HFFc6 (cell line): ENCODE data around the gene CARMIL1. TPM values are rescaled to one million over a fixed set of nuclear protein-coding genes. Genes with fewer than 3 reads are reported as not detected.

Experiments used
- DNase-seq: peaks from one replicate; pipeline ENCODE4 v3.0.0-alpha.2; 2018
- H3K27ac Mint-ChIP-seq: 2 replicates; pipeline ENCODE4 v1.8.0; 2020; ENCODE audit warnings: mild to moderate bottlenecking, mixed read lengths
- H3K27me3 Mint-ChIP-seq: 2 replicates; pipeline ENCODE4 v1.8.0; 2021; ENCODE audit warnings: mild to moderate bottlenecking, moderate library complexity, mixed read lengths; ENCODE audit not compliant: insufficient read depth
- H3K36me3 Mint-ChIP-seq: 2 replicates; pipeline ENCODE4 v1.8.0; 2021; ENCODE audit warnings: low read depth, mixed read lengths
- H3K4me1 Mint-ChIP-seq: 2 replicates; pipeline ENCODE4 v1.8.0; 2020; ENCODE audit warnings: low read depth, mixed read lengths
- H3K4me3 Mint-ChIP-seq: 2 replicates; pipeline ENCODE4 v1.8.0; 2020; ENCODE audit warnings: mild to moderate bottlenecking, moderate library complexity, mixed read lengths
- H3K9me3 Mint-ChIP-seq: 2 replicates; pipeline ENCODE4 v1.8.0; 2020; ENCODE audit warnings: mild to moderate bottlenecking, mixed read lengths
- total RNA-seq, 6 experiments: library from RNA; stranded (reverse); fragmentation: NEBNext Ultra II Directional; extraction: Animal tissue kit (Norgen Biotek cat#: 25700); gene quantifications; 2 replicates in 1 of 6; 3 replicates in 5 of 6; pipeline ENCODE4 v1.2.3, GENCODE V29; 2021
- TF ChIP-seq, protein P1 (sequence below): fragments of 200-600 bp; sonication (generic); IDR thresholded peaks from 2 replicates; pipeline ENCODE4 v1.5.0; 2021; ENCODE audit warnings: antibody characterized with exemption, mild to moderate bottlenecking

Gene CARMIL1
- total RNA-seq, 6 experiments from 2014 or later = 12.2 to 15.6 (median 13.7) TPM

DNA sequence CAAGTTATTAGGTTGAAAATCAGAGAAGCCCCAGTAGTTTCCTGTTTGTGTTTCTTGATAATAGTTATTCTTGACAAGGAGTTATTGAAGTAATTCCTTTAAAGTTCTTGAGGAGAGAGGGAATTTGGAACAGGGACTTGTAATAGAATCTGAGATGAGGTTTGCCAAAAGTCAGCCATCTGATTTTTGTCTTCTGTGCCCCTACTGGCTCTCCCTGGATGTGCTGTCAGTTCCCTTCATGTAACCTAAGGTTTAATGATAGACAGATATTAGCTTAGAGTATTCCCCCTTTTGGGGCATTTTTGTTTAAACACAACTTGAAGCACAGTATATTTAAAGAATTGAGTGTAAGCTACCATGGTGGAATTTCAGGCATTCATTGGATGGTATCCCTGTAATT, 71.4 kb downstream of the CARMIL1 start:
- Mint-ChIP-seq H3K4me3 (no peak overlapping the region), H3K4me1 (peaks cover 20% of the 10 kb centered on the region), H3K9me3 (no peaks in the 10 kb centered on the region), H3K36me3 (no peaks in the 10 kb centered on the region), H3K27ac (no peak overlapping the region), H3K27me3 (no peaks in the 10 kb centered on the region)
- no peak for DNase-seq
- TF ChIP-seq, protein P1, sequence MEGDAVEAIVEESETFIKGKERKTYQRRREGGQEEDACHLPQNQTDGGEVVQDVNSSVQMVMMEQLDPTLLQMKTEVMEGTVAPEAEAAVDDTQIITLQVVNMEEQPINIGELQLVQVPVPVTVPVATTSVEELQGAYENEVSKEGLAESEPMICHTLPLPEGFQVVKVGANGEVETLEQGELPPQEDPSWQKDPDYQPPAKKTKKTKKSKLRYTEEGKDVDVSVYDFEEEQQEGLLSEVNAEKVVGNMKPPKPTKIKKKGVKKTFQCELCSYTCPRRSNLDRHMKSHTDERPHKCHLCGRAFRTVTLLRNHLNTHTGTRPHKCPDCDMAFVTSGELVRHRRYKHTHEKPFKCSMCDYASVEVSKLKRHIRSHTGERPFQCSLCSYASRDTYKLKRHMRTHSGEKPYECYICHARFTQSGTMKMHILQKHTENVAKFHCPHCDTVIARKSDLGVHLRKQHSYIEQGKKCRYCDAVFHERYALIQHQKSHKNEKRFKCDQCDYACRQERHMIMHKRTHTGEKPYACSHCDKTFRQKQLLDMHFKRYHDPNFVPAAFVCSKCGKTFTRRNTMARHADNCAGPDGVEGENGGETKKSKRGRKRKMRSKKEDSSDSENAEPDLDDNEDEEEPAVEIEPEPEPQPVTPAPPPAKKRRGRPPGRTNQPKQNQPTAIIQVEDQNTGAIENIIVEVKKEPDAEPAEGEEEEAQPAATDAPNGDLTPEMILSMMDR = peak; percentile 32; the same call in 1 of the 2 replicates

- no peak overlapping the region for H3K27ac Mint-ChIP-seq
- no peaks in the 10 kb centered on the region for H3K9me3 Mint-ChIP-seq
- H3K27me3 Mint-ChIP-seq = no peaks in the 10 kb centered on the region
- no peak overlapping the region for H3K4me3 Mint-ChIP-seq
- H3K4me1 Mint-ChIP-seq = peaks cover 22% of the 10 kb centered on the region
- TF ChIP-seq, protein P1 = no peak
- DNase-seq = no peak
- no peaks in the 10 kb centered on the region for H3K36me3 Mint-ChIP-seq
These were observed 72.3 kb downstream of the CARMIL1 start for GRCh38 chr6:25351485-25351884.

DNA sequence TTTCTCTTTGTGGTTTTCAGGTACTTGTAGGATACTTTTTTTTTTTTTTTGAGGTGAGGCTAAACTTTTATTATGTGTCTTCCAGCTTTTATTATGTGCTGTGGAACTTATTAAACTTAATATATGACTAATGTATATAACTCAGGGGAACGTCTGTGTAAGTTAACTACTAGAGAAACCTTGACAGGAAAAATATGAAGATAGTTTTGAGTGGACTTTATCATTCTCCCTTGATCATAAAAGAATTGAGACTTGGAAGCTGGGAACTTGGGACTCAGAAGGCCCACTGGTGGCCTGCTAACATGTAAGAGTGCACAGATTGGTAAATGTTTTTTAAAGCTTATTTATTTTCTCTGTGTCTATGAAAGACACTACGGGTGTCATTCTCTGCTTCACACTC, 73.1 kb downstream of the CARMIL1 start:
- Mint-ChIP-seq H3K4me3 (no peak overlapping the region), H3K9me3 (no peaks in the 10 kb centered on the region), H3K4me1 (peaks cover 26% of the 10 kb centered on the region), H3K36me3 (no peaks in the 10 kb centered on the region), H3K27me3 (no peaks in the 10 kb centered on the region), H3K27ac (no peak overlapping the region)
- DNase-seq = no peak
- TF ChIP-seq, protein P1 = no peak

- no peak overlapping the region for H3K4me3 Mint-ChIP-seq
These were observed 75.1 kb downstream of the CARMIL1 start for GRCh38 chr6:25354078-25354932.

DNA sequence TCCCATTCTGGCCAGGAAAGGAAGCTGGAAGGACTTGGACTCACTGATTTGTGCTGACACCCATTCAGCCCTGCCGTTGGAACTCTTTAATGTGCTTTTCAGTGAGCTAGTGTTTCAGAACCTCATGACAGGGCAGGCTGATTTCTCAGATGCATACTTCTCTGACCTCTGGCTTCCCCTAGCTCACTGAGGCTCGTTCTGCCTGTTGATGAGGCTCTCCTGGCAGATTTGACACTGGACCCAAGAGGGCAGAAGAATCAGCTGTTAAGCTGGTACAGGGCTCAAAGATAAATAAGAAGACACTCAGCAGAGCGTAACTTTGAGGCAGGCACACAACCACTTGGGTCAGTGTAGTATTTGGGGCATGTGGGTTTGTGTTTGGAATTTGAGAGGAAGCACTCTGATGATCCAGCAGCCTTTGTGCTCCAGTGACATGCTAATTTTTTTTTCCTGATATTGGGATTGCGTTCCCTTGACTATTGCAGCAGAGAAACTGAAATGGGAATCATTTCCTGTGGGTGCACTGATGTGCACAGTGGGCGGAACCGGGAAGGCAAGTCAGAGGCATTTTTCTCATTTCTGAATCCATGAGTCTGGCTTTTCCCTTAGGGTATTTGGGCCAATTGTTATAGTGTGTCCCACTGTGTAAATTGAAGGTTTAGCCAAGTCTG, 80.2 kb downstream of the CARMIL1 start:
- Mint-ChIP-seq H3K36me3 (no peaks in the 10 kb centered on the region), H3K27ac (peak overlapping the region; percentile 97), H3K9me3 (no peaks in the 10 kb centered on the region), H3K4me3 (peak overlapping the region; percentile 85), H3K27me3 (peaks cover 3% of the 10 kb centered on the region; the same call in 1 of the 2 replicates), H3K4me1 (peaks cover 60% of the 10 kb centered on the region)
- DNase-seq = peak; percentile 81
- TF ChIP-seq, protein P1 = no peak

More at GRCh38 chr6:25354078-25354932, 75.1 kb downstream of the CARMIL1 start:
- H3K4me1 Mint-ChIP-seq = peaks cover 41% of the 10 kb centered on the region
- H3K36me3 Mint-ChIP-seq = no peaks in the 10 kb centered on the region
- peaks cover 2% of the 10 kb centered on the region; the same call in 1 of the 2 replicates for H3K27me3 Mint-ChIP-seq
- TF ChIP-seq, protein P1 = no peak
- no peaks in the 10 kb centered on the region for H3K9me3 Mint-ChIP-seq
- peak overlapping the region; percentile 64; the same call in 1 of the 2 replicates for H3K27ac Mint-ChIP-seq
- peak; percentile 54 for DNase-seq
